Activated CD4-positive, CD25-positive, alpha-beta regulatory T cell treated with anti-CD3 and anti-CD28 coated beads, Interleukin-2, amount 50 U/mL, for 72 hours (primary cell): ENCODE results near the gene ATAD1.

Source experiments
- DNase-seq: peaks from one replicate; pipeline ENCODE4 v3.0.0; 2021

The ATAD1 gene

GRCh38 chr10:87705339-87705738 is 112.7 kb downstream of the ATAD1 start:
- DNase-seq = no peak

GRCh38 chr10:87703771-87704170 is 114.3 kb downstream of the ATAD1 start:
- no peak for DNase-seq

- no peak for DNase-seq
Measured at GRCh38 chr10:87702973-87703294, 115.1 kb downstream of the ATAD1 start.

GRCh38 chr10:87702260-87702972 is 115.6 kb downstream of the ATAD1 start:
- no peak for DNase-seq
